Omental fat pad (tissue), 4 donors: ENCODE data around the gene SCTR. TPM values are rescaled to one million over a fixed set of nuclear protein-coding genes. Genes with fewer than 3 reads are reported as not detected.

Source experiments
- ATAC-seq: fragments of 150-250 bp; one replicate; pipeline ENCODE4 v1.9.1; 2016; ENCODE audit warnings: mild to moderate bottlenecking, moderate library complexity; ENCODE audit not compliant: low FRiP score
- DNase-seq: peaks from one replicate; pipeline ENCODE4 v3.0.0-alpha.2; 2019; ENCODE audit warnings: low spot score
- total RNA-seq, 4 donors: library from RNA; depleted of rRNA; stranded (reverse); fragments of >200 nt; gene quantifications; one replicate each; pipeline ENCODE4 v1.1.0, GENCODE V29; 2016
- TF ChIP-seq, protein P1 (sequence below), 3 donors: fragments of 450-650 bp; IDR thresholded peaks; one replicate each; pipeline ENCODE4 v1.5.1; 2016 to 2017; ENCODE audit warnings: antibody characterized with exemption in 3 of 3, mild to moderate bottlenecking in 3 of 3, moderate library complexity in 2 of 3

SCTR gene
- total RNA-seq, 4 donors from 2014 or later = not detected

- DNase-seq (no peak), ATAC-seq (no peak)
- TF ChIP-seq, protein P1, sequence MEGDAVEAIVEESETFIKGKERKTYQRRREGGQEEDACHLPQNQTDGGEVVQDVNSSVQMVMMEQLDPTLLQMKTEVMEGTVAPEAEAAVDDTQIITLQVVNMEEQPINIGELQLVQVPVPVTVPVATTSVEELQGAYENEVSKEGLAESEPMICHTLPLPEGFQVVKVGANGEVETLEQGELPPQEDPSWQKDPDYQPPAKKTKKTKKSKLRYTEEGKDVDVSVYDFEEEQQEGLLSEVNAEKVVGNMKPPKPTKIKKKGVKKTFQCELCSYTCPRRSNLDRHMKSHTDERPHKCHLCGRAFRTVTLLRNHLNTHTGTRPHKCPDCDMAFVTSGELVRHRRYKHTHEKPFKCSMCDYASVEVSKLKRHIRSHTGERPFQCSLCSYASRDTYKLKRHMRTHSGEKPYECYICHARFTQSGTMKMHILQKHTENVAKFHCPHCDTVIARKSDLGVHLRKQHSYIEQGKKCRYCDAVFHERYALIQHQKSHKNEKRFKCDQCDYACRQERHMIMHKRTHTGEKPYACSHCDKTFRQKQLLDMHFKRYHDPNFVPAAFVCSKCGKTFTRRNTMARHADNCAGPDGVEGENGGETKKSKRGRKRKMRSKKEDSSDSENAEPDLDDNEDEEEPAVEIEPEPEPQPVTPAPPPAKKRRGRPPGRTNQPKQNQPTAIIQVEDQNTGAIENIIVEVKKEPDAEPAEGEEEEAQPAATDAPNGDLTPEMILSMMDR (IDR thresholded peaks at IDR 0.05) = no peak
Measured at GRCh38 chr2:119402645-119403560, 121.4 kb downstream of the SCTR start.

DNA sequence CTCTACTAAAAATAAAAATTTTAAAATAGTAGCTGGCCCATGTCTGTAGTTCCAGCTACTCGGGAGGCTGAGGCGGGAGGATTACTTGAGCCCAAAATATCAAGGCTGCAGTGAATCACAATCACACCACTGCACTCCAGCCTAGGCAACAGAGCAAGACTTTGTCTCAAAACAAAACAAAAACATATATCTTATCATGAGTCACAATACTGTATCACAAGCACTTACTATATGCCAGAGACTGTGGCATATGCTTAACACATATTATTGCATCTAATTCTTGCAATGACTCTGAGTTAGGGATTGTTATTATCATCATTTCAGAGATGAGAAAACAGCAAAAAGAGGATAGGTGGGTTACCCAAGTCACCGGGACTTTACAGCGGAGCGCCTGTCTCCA is 122.2 kb downstream of the SCTR start:
- TF ChIP-seq, protein P1 (IDR thresholded peaks at IDR 0.05) = no peak
- no peak for ATAC-seq
- no peak for DNase-seq

GRCh38 chr2:119397196-119397595 is 127.1 kb downstream of the SCTR start:
- TF ChIP-seq, protein P1 (IDR thresholded peaks at IDR 0.05) = no peak
- DNase-seq = no peak
- no peak for ATAC-seq

DNA sequence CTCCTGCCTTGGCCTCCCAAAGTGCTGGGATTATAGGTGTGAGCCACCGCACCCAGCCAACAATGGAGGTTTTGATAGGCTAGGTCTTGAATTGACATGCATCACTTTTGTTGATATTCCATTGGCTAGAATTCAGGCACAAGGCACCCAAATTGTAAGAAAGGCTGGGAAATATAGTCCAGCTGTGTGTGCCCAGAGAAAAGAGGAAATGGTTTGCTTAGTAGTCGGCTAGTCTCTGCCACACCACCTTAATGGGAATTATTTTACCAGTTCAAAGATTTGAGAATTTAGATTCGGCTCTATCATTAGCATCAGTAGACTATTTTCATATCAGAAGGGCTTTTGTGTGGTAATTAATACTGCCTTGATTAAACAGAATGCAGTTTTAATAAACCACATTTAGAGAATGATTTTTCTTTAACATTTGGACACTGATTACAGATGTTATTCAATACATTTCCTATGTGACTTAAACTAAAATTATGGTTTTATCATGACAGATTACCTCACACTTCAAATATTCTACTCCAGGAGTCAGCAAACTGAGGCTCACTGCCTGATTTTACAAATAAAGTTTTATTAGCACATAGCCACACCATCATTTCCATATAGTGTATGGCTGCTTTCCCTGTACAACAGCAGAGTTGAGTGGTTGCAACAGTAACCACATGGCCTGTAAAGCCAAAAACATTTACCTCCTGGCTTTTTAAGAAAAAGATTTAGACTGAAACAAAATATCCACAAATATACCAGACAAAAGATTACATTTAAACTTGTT is 130.1 kb downstream of the SCTR start:
- ATAC-seq (no peak), DNase-seq (no peak)
- TF ChIP-seq, protein P1 (IDR thresholded peaks at IDR 0.05) = no peak

Other genes with a start within 250 kb of the SCTR start
- 10 to 100 TPM; 10.3 to 13.3 (median 11.3) TPM for gene C2orf76, start 157.6 kb downstream of the SCTR start, total RNA-seq
- 100 to 1,000 TPM; 191 to 327 (median 225) TPM for gene DBI, start 157.5 kb downstream of the SCTR start, total RNA-seq
- 10 to 100 TPM; 11.3 to 27.8 (median 25.9) TPM for gene TMEM37, start 92.6 kb downstream of the SCTR start, total RNA-seq
- gene CFAP221, start 20.0 kb upstream of the SCTR start, total RNA-seq = 1 to 10 TPM in 3 of 4 donors, not detected in 1; 1.2 to 1.7 (median 1.3) TPM
- gene TMEM177, start 154.7 kb upstream of the SCTR start, total RNA-seq = 1 to 10 TPM; 3.8 to 6.5 (median 4.1) TPM
- gene PTPN4, start 235.4 kb upstream of the SCTR start, total RNA-seq = 10 to 100 TPM; 20.2 to 41.0 (median 30.5) TPM